NOMO-1 treated with DMSO at 0.1 percent for 48 hours (cell line): ENCODE data around the gene TEC.

Experiments
- DNase-seq: peaks from one replicate; lab custom pipeline; 2025; ENCODE audit not compliant: unreplicated experiment; lab: John Stamatoyannopoulos, UW

Gene TEC

DNA sequence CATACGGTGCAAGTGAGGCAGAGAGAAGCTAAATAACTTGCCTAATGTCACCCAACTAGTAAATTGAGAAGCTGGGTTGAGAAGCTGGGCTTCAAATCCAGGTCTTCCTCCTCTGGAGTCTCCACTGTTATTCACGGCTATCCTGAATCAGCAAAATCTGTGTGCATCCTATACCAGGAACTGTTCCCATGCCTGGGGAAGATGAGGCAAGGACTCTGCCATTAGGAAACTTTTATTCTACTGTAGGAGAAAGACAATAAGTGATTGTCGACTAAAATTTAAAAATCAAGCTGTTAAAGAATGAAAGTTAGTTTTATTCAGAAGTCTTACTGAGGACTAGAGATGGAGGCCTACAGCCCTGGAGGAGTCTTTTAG lies 872 bp upstream of the TEC start:
- DNase-seq: no peak

DNA sequence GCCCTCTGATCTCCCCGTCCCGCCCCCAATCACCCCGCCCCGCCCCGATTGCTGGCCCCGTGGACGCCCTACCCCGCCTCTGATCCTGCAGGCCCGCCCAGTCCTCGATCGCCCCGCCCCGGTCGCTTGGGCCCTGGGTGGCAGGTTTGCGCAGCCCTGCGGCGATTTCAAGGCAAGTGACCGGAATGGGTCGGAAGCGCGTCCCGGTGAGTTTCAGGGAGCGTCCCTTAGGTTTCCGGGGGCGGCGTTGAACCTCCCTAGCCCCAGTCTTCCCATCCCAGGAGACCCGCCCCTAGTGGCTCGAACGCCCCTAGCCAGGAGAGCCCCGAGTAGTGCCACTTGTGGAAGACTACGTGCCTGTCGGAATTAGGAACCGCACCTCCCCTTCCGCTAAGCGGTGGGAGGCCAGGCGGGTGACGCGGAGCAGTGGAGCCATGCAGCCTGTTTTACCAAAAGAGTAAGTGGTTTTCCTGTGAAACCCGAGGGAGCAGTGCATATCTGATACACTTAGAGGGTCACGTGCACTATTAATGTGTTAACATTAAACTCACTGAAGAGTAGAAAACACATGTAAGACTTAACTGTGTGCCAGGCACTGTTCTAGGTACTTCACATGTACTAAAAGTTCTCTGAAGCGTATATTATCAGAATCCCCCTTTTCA lies 354 bp upstream of the TEC start:
- DNase-seq: peak; percentile 91

DNA sequence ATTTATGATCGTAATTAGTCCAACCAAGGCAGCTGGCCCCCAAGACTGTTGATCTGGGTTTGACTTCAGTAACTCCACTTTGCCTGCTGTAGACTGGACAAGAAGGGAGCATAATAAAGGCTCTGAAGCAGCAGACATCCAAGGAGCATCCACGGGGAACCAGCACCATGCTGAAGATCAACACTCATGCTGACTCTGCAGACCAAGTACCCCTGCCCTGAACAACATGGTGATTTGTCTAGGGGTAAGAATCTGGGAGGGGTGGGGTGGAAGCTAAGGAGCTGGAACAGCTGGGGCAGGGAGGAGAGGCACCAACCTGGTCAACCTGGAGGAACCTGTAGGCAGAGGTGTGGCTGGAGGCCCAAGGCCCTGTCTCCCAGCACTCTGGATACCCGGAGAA lies 2.1 kb downstream of the TEC start:
- no peak for DNase-seq

DNA sequence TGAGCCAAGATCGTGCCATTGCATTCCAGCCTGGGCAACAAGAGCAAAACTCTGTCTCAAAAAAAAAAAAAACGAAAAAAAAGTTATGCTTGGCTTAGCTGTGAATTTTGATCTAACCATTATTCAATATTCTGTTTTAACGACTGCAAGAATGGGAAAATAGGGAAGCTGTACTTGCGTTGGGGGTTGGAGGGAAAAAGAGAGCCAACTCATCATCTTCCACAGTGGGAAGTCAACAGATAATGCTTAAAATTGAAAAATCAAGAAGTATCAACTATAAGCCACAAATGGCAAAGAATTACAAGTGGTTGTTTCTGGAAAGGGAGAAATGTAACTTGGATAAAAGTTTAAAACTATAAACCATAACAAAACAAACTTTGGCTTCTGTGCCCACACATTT lies 2.9 kb downstream of the TEC start:
- DNase-seq: no peak

- no peak for DNase-seq
Observed at GRCh38 chr4:48262926-48263325, 6.7 kb downstream of the TEC start.

DNA sequence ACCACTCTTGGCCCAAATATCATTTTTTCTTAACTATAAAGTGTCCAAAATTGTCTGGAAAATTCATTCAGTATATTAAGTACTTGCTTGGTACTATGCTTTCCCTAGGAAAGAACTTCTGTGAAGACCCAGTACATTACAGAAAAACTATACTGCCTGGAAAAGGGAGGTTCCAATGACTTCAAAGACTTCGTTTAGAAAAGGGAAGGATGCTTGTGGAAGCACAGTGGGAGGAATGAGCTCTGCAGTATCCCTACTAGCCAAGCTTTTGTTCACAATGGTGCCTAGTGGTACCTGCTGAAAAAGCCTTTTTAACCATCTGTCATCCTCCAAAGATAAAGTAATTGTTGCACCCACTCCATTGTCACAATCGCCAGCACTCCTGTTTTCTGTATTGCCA lies 7.2 kb downstream of the TEC start:
- no peak for DNase-seq

GRCh38 chr4:48261281-48261680 lies 8.4 kb downstream of the TEC start:
- no peak for DNase-seq

- DNase-seq: no peak
Observed at GRCh38 chr4:48259748-48260147, 9.9 kb downstream of the TEC start.

DNA sequence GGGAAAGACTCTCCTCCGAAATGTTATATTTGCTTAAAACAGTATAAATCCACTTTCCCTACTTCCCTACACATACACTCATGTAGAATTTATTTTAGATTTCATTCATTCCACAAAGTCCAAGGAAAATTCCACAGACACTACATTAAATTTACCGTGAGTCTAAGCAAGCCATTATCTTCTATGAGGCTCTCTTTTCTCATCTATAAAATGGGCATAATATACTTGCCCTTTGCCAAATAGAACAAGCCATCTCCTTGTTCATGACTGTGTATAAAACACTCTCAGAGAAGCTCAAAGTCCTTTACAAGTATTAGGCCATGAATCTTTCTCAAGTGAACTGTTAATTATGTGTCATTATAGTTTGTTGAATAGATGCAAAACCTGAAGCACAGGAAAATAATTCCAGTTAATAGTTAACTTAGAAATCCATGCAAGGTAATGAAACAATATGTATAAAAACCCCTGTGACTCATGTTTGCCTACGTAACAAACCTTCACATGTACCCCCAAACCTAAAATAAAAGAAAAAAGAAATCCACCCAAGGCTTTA lies 10.7 kb downstream of the TEC start:
- no peak for DNase-seq

DNA sequence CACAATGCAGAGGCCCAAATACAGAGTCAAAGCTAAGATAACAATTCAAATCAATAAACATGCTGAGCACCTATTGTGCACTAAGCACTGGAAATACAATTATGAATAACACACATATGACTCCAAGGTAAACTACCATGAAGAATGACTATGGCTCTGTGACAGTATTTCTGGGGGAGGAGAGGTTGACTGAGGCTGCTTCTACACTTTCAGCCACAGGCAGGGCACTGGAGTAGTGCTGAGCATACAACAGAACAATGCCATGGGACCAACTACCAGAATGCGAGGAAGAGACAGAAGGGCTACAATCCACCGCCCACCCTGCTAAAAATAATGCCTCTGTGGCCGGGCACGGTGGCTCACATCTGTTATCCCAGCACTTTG lies 13.7 kb downstream of the TEC start:
- no peak for DNase-seq

DNA sequence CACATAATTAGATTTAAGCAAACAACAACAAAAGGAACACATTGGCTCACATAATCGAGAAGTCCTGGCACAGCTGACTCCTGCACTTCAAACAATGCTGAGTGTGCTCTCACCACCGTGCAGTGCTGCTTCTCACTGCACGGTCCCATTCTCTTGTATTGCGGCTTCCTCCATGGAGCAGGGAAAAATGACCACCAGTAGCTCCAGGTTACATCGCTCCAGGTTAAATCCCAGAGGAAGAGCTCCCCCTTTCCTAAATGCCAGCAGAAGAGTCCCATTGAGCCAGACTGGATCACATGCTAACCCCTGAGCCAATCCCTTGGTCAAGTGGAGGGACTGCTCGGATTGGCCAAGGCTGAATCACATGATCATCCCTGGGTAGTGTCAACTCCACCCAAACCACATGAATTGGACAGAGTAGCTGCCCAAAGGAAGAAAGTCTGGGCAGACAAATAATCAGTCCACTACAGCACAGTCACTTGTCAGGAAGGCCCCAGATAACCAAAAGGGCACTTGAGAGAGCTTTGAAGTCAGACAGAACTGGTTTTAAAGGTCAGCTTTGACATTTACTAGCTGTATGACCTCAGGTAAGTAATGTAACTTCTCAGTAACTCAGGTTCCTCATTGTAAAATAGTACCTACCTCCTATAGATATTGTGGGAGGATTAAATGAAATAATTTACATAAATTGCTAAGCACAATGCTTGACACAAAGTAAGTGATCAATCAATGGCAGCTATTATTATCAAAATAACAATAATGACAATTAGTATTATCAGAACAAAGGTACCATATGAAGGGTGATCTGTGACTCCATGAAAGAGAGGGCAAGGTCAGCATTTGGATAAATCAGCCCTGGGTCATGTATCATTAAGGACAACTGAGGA lies 14.3 kb downstream of the TEC start:
- DNase-seq: no peak

- no peak for DNase-seq
Observed at GRCh38 chr4:48254381-48255071, 15.1 kb downstream of the TEC start.

DNA sequence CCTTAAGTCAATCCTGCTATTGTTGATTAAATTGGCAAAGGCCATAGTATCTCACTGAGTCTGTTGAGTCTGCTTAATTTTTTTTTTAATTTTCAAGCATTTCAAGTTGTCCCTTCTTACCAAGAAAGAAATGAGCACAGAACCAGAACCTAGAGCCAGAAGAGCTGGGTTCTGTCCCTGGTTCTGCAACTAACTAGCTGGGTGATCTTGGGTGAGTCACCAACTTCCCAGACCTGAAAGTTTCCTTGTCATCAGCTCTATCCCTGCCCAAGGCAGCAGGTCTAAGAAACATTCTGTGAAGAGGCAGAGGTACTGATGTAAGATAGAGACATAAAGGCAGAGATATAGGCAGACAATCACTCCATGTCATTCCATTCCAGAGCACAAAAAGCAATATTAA lies 17.3 kb downstream of the TEC start:
- no peak for DNase-seq

- no peak for DNase-seq
Observed at GRCh38 chr4:48250980-48251379, 18.7 kb downstream of the TEC start.

DNA sequence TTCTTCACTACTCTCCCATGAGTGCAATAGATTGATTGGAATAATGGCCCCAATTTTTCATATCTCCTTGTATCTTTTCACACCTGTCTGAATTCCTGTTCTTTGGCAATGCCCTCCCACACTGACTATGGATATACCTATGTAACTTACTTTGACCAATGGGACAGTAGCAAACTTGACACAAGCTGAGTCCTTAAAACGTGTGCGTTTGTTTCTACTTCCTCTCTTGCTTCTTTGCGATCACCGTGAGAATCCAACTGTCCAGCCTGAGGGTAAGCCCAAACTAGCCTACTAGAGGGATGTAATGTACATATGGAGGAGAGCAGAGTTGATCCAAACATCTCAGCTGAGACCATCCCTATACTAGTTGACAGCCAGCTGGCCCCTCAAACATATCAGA lies 19.3 kb downstream of the TEC start:
- no peak for DNase-seq

- no peak for DNase-seq
Observed at GRCh38 chr4:48249378-48249777, 20.3 kb downstream of the TEC start.

- no peak for DNase-seq
Observed at GRCh38 chr4:48248559-48248953, 21.1 kb downstream of the TEC start.

DNA sequence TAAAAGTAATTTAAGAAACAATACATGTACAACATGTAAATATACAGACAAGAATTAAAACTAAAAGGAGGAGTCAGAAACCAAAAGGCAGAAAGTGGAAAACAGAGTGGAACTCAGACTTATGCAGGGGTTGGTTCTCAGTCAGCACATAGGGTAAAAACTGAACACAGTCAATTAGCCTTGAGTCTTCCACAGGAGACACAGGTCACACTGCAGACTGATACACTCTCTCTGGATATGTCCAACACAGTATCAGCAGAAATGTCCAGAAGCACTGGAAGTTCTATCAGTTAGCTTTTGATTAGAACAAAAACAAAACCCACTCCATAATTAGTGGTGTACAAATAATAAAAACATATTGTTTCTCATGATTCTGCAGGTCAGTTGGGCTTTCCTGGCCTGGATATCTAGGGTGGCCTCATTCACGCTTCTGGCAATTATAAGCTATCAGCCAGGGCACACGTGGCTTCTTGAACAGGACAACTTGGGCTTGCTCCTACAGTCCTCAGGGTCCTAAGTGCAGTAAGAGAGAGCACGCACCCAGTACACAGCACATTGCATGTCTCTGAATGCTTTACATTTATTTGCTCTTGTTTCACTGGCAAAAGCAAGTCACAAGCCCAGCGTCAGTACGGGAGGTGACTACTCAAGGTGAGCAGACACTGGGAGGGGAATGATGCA lies 21.6 kb downstream of the TEC start:
- no peak for DNase-seq

DNA sequence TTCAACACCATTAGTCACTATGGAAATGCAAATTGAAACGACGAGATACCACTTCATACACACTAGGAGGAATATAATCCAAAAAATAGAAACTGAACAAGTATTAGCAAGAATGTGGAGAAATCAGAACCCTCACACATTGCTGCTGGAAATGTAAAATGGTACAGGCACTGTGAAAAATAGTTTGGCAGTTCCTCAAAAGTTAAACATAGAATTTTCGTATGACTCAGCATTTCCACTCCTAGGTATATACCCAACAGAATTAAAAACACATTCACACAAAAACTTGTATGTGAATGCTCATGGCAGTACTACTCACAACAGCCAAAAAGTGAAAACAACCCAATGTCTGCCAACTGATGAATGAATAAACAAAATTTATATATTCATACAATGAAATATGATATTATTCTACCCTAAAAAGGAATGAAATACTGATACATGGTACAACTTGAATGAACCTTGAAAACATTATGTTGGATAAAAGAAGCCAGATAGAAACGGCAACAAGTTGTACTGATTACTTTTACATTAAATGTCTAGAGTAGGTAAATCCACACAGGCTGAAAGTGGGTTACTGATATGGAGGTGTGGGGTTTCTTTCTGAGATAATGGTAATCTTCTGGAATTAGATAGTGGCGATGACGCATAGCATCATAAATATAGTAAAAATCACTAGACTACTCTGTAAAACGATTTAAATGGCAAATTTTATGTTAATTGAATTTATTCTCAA lies 22.3 kb downstream of the TEC start:
- DNase-seq: peak; percentile 85

DNA sequence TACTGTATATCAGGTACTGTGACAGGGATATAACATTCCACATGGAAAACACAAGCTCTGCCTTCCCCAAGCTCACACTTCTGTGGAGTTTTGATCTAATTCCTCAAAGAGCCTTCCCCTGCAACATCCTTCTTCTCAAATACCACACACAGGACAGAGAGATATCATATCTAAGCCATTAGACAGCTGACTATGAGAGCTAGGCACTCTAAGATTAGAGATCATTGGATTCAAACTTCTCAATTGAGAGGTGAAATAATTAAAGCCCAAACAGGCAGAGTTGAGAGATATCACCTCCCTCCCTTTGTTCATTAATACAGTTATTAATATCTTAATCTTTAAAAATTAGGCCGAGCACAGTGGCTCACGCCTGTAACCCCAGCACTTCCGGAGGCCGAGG lies 25.0 kb downstream of the TEC start:
- DNase-seq: no peak

DNA sequence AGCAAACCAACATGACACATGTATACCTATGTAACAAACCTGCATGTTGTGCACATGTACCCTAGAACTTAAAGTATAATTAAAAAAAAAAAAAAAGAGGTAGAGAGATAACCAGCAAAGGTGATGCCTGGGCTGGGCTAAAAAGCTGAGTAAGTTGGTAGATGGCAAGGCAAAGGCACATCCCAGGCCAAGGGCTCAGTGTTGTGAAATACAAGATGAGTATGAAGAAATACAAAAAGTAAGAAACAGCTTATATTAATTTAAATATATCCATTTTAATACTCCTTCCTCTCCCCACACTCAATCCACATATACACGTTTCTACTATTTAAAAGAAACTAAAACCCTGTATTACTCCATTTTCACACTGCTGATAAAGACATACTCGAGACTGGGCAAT lies 25.8 kb downstream of the TEC start:
- DNase-seq: peak; percentile 39
